A549 (cell line): ENCODE data around the gene ALPK3.

ENCODE experiments used
- EP300 ChIP-seq, 2 experiments: fragments of >200 bp; sonication (Bioruptor Twin); formaldehyde crosslinking; IDR thresholded peaks; 2 replicates in 1 of 2; 3 replicates in 1 of 2; pipeline ENCODE4 v1.6.1; 2016 to 2017
- MAZ ChIP-seq: fragments of 150-350 bp; IDR thresholded peaks from 2 replicates; pipeline ENCODE4 v1.6.1; 2014; ENCODE audit warnings: antibody characterized with exemption, low read depth, low read length, borderline replicate concordance
- MYC ChIP-seq: IDR thresholded peaks from 2 replicates; pipeline ENCODE4 v1.6.1; 2012; ENCODE audit warnings: mild to moderate bottlenecking, inconsistent platforms, low read length, improper control_type of control experiment, borderline replicate concordance
- NPAS2 ChIP-seq: fragments of 250-450 bp; sonication (Bioruptor Pico); IDR thresholded peaks from 2 replicates; pipeline ENCODE4 v1.8.0; 2022; ENCODE audit warnings: mild to moderate bottlenecking, moderate library complexity, borderline replicate concordance
- PHF8 ChIP-seq: fragments of 200-600 bp; sonication (generic); IDR thresholded peaks from 2 replicates; pipeline ENCODE4 v1.6.1; 2016; ENCODE audit warnings: low read depth, mild to moderate bottlenecking, antibody characterized with exemption, moderate library complexity, borderline replicate concordance
- POLR2A ChIP-seq: IDR thresholded peaks from 2 replicates; pipeline ENCODE4 v1.6.1; 2012; ENCODE audit warnings: mild to moderate bottlenecking, low read length
- RNF2 ChIP-seq: fragments of 200-600 bp; sonication (generic); IDR thresholded peaks from 2 replicates; pipeline ENCODE4 v1.6.1; 2016; ENCODE audit warnings: low read depth, mild to moderate bottlenecking, antibody characterized with exemption, moderate library complexity, borderline replicate concordance
- TF ChIP-seq, protein P1 (sequence below): fragments of 200-600 bp; sonication (generic); IDR thresholded peaks from 2 replicates; pipeline ENCODE4 v1.6.1; 2016; ENCODE audit warnings: antibody characterized with exemption, mild to moderate bottlenecking, moderate library complexity
- TF ChIP-seq, protein P2 (sequence below): fragments of >200 bp; sonication (Bioruptor Twin); formaldehyde crosslinking; IDR thresholded peaks from 3 replicates; pipeline ENCODE4 v1.5.1; 2016

GRCh38 chr15:84791763-84792162, 25.4 kb upstream of the ALPK3 start:
- TF ChIP-seq, protein P1, sequence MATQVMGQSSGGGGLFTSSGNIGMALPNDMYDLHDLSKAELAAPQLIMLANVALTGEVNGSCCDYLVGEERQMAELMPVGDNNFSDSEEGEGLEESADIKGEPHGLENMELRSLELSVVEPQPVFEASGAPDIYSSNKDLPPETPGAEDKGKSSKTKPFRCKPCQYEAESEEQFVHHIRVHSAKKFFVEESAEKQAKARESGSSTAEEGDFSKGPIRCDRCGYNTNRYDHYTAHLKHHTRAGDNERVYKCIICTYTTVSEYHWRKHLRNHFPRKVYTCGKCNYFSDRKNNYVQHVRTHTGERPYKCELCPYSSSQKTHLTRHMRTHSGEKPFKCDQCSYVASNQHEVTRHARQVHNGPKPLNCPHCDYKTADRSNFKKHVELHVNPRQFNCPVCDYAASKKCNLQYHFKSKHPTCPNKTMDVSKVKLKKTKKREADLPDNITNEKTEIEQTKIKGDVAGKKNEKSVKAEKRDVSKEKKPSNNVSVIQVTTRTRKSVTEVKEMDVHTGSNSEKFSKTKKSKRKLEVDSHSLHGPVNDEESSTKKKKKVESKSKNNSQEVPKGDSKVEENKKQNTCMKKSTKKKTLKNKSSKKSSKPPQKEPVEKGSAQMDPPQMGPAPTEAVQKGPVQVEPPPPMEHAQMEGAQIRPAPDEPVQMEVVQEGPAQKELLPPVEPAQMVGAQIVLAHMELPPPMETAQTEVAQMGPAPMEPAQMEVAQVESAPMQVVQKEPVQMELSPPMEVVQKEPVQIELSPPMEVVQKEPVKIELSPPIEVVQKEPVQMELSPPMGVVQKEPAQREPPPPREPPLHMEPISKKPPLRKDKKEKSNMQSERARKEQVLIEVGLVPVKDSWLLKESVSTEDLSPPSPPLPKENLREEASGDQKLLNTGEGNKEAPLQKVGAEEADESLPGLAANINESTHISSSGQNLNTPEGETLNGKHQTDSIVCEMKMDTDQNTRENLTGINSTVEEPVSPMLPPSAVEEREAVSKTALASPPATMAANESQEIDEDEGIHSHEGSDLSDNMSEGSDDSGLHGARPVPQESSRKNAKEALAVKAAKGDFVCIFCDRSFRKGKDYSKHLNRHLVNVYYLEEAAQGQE, result no peak
- TF ChIP-seq, protein P2, sequence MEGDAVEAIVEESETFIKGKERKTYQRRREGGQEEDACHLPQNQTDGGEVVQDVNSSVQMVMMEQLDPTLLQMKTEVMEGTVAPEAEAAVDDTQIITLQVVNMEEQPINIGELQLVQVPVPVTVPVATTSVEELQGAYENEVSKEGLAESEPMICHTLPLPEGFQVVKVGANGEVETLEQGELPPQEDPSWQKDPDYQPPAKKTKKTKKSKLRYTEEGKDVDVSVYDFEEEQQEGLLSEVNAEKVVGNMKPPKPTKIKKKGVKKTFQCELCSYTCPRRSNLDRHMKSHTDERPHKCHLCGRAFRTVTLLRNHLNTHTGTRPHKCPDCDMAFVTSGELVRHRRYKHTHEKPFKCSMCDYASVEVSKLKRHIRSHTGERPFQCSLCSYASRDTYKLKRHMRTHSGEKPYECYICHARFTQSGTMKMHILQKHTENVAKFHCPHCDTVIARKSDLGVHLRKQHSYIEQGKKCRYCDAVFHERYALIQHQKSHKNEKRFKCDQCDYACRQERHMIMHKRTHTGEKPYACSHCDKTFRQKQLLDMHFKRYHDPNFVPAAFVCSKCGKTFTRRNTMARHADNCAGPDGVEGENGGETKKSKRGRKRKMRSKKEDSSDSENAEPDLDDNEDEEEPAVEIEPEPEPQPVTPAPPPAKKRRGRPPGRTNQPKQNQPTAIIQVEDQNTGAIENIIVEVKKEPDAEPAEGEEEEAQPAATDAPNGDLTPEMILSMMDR, result no peak
- TF ChIP-seq POLR2A, result no peak
- TF ChIP-seq NPAS2, result no peak
- TF ChIP-seq PHF8, result no peak
- TF ChIP-seq RNF2, result no peak
- no peak for TF ChIP-seq MYC
- no peak for TF ChIP-seq MAZ
- TF ChIP-seq EP300 (IDR thresholded peaks at IDR 0.05), result no peak
